DMS153 treated with DMSO at 0.1 percent for 48 hours (cell line): Measurements from ENCODE around the gene EED.
A peak's percentile ranks its signal among the peaks of the same experiment; 100 is the strongest.
"Not testable (repeated sequence)": the region's sequence is repeated elsewhere in the genome, so short reads cannot be mapped to it uniquely, and the experiment has no call there.

Source experiments
- DNase-seq: peaks from one replicate; lab custom pipeline; 2025; ENCODE audit not compliant: unreplicated experiment; lab: John Stamatoyannopoulos, UW

The EED gene

DNA sequence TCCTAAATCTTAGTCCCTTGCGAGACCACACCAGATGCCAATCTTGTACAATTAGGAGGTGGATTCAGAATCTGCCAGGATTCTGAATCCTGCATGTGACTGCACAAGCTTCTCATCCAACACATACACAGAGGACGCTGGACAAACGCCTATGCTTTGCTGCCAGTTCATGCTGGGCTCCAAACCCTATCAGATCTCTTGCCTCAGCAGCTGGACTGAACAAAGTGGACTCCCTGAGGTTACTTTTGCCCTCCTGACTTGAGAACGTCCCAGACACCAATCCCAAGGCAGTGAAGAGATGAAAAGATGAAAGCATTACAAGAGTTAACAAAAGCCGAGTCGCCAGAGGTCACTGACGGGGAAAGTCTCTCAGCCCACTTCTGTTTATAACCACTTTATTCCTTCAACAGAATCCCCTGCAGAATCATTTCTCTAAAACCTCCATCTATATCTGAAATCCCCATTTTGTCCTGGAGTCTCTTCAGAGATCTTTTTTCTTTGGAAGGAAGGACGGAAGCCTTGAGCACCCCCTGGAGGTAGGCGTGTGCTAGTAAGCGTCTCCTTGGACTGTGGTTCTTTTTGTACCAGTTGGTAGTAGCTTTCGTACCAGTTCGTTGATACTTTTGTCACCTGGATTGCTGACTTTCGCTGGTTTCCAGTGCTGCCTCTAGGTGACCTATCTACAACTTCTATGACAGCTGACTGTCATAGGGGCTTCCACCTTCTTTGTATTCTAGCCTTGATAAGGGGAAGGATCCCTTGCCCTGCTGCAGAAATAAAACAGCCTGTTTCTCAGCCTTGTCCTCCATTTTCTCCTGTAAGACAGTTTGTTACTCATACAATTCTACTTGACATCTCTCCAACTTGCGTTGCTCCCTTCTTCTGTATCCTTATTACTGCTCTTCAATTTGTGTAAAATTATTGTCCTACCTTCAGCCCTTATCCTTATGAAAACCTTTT is 26.1 kb upstream of the EED start:
- peak; percentile 25 for DNase-seq

- no peak for DNase-seq
These were observed 25.0 kb upstream of the EED start for GRCh38 chr11:86219311-86220193.

- DNase-seq: no peak
These were observed 23.9 kb upstream of the EED start for GRCh38 chr11:86220653-86221052.

DNA sequence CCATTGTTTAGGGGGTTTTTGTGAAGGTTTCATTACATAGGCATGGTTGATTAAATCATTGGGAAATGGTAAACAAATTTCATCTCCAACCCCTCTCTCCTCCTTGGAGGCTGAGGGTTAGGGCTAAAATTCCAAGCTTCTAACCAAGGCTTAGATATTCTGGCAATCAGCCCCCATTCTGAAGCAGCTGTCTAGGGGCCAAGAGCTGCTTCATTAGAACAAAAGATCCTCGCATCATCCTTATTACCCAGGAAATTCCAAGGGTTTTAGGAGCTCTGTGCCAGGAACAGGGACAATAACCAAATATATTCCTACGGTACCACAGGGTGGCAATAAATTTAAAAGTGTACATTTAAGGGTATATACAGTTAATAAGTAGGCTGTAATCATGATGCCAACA is 22.5 kb upstream of the EED start:
- DNase-seq: no peak

GRCh38 chr11:86224575-86224974 is 20.0 kb upstream of the EED start:
- not testable (repeated sequence) for DNase-seq

GRCh38 chr11:86225344-86225743 is 19.2 kb upstream of the EED start:
- not testable (repeated sequence) for DNase-seq

GRCh38 chr11:86228269-86229038 is 16.1 kb upstream of the EED start:
- no peak for DNase-seq

DNA sequence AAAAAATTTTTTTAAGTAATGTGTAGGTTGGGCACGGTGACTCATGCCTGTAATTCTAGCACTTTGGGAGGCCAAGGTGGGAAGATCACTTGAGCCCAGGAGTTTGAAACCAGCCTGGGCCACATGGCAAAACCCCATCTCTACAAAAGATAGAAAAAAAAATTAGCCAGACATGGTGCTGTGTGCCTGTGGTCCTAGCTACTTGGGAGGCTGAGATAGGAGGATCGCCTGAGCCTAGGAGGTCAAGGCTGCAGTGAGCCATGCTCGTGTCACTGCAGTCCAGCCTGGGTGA is 15.6 kb upstream of the EED start:
- DNase-seq: not testable (repeated sequence)

- DNase-seq: no peak
These were observed 14.3 kb upstream of the EED start for GRCh38 chr11:86230179-86230804.

DNA sequence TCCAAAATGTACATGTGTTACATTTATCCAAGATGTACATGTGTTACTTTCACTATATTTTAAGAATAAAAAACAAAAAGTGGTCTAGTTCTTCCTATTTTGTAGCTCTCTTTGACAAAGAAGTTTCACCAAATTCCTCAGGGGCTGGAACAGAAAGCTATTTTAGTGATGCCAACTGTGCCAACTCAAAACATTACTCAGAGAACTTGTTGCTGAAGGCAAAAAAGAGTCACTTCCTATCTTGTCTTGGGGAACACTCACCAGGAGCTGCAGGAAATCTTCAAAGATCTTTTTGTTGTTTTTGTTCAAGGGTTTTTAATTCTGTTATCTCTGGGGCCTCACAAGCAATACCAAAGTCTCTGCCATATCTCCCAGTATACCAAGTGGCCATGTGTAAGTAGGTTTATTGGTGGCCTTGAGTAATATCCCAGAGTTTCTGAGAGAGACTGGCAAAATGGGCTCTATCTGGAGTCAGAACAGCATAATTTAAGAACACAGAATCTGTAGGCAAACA is 13.6 kb upstream of the EED start:
- no peak for DNase-seq

- no peak for DNase-seq
These were observed 12.0 kb upstream of the EED start for GRCh38 chr11:86232556-86232955.

DNA sequence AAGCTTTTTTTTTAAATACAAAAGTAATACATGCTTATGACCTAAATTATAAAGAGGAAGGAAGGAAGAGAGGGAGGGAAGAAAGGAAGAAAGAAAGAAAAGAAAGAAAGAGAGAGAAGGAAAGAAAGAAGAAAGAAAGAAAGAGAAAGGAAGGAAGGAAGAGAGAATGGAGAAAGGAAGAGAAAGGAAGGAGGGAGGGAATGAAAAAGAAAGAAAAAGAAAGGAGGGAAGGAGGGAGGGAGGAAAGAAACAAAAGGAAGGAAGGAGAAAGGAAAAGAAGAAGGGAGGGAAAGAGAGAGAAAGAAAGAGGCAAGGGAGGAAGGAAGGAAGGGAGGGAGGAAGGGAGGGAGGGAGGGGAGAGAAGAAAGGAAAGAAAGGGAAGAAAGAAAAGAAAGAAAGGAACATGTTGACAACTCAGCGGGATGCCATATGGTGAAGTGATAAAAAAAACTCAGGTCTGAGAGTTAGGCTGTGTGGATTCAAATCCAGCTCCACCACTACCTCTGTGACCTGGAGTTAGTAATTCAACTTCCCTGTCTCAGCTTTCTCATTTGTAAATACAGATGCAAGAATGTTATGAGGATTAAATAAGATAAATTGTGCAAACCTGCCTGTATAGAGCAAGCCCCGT is 9.6 kb upstream of the EED start:
- no peak for DNase-seq

GRCh38 chr11:86237267-86237804 is 7.2 kb upstream of the EED start:
- DNase-seq: no peak

- no peak for DNase-seq
These were observed 4.4 kb upstream of the EED start for GRCh38 chr11:86240164-86240563.

DNA sequence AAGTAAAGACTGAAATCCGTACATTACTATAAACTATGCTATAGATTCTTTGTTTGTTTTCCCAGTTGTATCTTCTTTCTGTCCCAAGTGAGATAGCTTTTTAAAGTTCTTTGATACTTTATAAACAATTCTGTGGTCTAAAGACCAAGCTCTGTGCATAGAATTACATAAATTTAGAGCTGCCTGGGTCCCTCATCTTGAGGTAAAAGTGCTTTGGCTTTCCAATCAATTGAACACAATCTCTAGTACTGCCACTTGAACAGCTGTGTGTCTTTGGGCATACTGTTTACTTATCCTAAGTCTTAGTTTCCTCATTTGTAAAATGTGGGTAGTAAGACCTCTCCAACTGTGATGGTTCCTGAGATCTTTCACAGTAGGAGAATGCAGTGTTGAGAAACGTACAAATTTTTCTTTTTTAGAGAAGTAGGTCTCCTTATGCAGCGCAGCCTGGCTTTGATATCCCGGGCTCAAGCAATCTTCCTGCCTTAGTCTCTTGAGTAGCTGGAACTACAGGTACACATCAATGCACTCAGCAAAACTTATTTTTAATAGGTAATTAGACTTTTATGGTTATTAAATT is 2.5 kb upstream of the EED start:
- DNase-seq: no peak

- DNase-seq: no peak
These were observed 1.2 kb upstream of the EED start for GRCh38 chr11:86243396-86243795.

GRCh38 chr11:86244063-86244521 is 461 bp upstream of the EED start:
- DNase-seq: peak; percentile 60

GRCh38 chr11:86245369-86246292 is 1.1 kb downstream of the EED start:
- no peak for DNase-seq
